ENCODE data around the gene SIPA1L2.

Gene SIPA1L2

DNA sequence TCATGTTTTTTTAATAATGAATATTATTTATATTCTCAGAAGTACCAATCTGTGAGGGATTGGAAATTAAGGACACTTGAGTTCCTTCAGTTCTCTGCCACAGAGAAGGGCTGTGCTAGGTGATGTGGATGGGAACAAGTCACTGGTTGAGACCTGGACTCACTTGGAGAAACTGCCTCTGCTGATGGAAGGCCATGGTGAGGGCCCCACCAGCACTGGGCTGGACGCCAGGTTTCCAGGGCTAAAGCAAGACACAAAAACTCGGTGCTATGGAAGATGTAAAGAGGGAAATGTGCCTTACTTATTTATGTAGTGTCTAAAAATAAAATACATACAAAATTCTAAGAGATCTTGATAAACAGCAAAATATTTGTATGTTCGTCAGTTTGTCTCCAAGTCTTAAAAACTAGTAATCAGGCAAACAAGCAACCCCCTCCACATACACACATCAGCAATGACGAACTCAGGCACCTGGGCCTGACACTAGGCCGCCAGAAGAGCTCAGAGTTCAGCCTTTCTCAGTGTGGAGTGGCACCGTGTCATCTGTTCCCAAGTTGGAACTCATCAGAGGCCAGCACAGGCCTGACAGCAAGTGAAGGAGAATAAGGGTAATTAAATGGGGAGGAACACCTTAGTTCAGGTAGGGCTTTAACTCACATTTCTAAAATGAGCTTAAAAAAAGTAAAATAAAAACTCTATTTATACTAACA, 19.6 kb downstream of the SIPA1L2 start:
- no peak overlapping the region for H3K4me3 ChIP-seq (ENCODE audit: insufficient read depth, low read length, poor library complexity, severe bottlenecking)
- no peaks in the 10 kb centered on the region for H3K9me3 ChIP-seq (ENCODE audit: insufficient read depth, low read length)
- no peaks in the 10 kb centered on the region for H3K36me3 ChIP-seq (ENCODE audit: low read length)
- no peaks in the 10 kb centered on the region for H3K79me2 ChIP-seq (ENCODE audit: insufficient read depth, low read length)
- no peak overlapping the region for H3K4me2 ChIP-seq (ENCODE audit: low read depth, low read length, poor library complexity, severe bottlenecking)
- H2AFZ ChIP-seq (ENCODE audit: low read depth, low read length, severe bottlenecking) = no peak overlapping the region
- H3K9me2 ChIP-seq (replicated peaks; ENCODE audit: insufficient read depth, low read length) = no peaks in the 10 kb centered on the region
- TF ChIP-seq, protein P1, sequence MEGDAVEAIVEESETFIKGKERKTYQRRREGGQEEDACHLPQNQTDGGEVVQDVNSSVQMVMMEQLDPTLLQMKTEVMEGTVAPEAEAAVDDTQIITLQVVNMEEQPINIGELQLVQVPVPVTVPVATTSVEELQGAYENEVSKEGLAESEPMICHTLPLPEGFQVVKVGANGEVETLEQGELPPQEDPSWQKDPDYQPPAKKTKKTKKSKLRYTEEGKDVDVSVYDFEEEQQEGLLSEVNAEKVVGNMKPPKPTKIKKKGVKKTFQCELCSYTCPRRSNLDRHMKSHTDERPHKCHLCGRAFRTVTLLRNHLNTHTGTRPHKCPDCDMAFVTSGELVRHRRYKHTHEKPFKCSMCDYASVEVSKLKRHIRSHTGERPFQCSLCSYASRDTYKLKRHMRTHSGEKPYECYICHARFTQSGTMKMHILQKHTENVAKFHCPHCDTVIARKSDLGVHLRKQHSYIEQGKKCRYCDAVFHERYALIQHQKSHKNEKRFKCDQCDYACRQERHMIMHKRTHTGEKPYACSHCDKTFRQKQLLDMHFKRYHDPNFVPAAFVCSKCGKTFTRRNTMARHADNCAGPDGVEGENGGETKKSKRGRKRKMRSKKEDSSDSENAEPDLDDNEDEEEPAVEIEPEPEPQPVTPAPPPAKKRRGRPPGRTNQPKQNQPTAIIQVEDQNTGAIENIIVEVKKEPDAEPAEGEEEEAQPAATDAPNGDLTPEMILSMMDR (IDR thresholded peaks at IDR 0.05; ENCODE audit: insufficient read depth, low read length, poor library complexity, severe bottlenecking) = no peak
- TF ChIP-seq EZH2phosphoT487 (conservative IDR thresholded peaks at IDR 0.05; ENCODE audit: low read length) = no peak
- H3K9ac ChIP-seq (ENCODE audit: low read length) = no peak overlapping the region
- no peaks in the 10 kb centered on the region for H4K20me1 ChIP-seq (ENCODE audit: low read depth, low read length)
- H3K27ac ChIP-seq (ENCODE audit: low read depth, low read length) = no peak overlapping the region
- no peaks in the 10 kb centered on the region for H3F3A ChIP-seq (ENCODE audit: insufficient read depth)
- no peaks in the 10 kb centered on the region for H3K27me3 ChIP-seq (ENCODE audit: low read length)

DNA sequence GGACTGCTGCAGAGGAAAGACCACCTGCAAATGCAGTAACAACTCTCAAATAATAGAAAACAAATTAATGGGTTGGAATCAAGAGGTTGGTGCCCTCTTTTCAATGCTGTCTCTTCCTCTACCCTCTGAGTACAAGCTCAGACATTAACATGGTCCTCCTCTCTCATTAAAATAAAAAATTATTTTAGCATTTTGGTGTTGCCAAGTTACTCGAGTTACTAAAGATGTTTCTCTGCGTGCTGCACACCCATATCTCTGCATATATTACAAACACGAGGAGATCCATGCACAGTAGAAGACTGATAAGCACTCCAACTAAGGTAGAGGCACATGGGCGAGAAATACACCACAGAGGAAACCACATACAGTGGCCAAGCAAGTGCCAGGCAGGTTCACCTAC, 21.5 kb downstream of the SIPA1L2 start:
- Histone ChIP-seq H3K79me2 (ENCODE audit: insufficient read depth, low read length) (no peaks in the 10 kb centered on the region), H3K27ac (ENCODE audit: low read depth, low read length) (no peak overlapping the region), H3K4me2 (ENCODE audit: low read depth, low read length, poor library complexity, severe bottlenecking) (no peak overlapping the region), H3K9me2 (replicated peaks; ENCODE audit: insufficient read depth, low read length) (no peaks in the 10 kb centered on the region), H3K27me3 (ENCODE audit: low read length) (no peaks in the 10 kb centered on the region), H3K9me3 (ENCODE audit: insufficient read depth, low read length) (no peaks in the 10 kb centered on the region), H3K4me3 (ENCODE audit: insufficient read depth, low read length, poor library complexity, severe bottlenecking) (no peak overlapping the region), H3K36me3 (ENCODE audit: low read length) (no peaks in the 10 kb centered on the region), H4K20me1 (ENCODE audit: low read depth, low read length) (no peaks in the 10 kb centered on the region), H3K9ac (ENCODE audit: low read length) (no peak overlapping the region), H3F3A (ENCODE audit: insufficient read depth) (no peaks in the 10 kb centered on the region), H2AFZ (ENCODE audit: low read depth, low read length, severe bottlenecking) (no peak overlapping the region)
- TF ChIP-seq, protein P1 (IDR thresholded peaks at IDR 0.05; ENCODE audit: insufficient read depth, low read length, poor library complexity, severe bottlenecking) = no peak
- TF ChIP-seq EZH2phosphoT487 (conservative IDR thresholded peaks at IDR 0.05; ENCODE audit: low read length) = no peak

DNA sequence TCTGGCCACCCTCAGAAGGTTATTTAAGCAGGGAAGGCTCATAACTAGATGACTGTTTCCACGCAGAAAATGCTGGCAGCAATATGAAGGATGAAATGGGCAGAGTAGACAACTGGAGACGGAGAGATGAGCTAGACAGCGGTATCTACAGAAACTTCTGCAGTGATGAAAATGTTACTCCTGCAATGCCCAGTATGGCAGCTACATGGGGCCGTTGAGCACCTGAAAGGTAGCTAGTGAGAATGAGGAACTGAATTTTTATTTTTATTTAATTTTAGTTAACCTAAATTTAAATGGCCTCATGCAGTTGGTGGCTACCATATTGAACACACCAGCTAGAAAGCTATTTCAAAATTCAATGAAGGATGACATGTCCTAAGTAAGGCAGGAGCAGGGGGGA, 27.3 kb downstream of the SIPA1L2 start:
- no peak overlapping the region for H3K4me2 ChIP-seq (ENCODE audit: low read depth, low read length, poor library complexity, severe bottlenecking)

More for the DNA sequence above, 27.3 kb downstream of the SIPA1L2 start:
- no peaks in the 10 kb centered on the region for H3K27me3 ChIP-seq (ENCODE audit: low read length)
- no peaks in the 10 kb centered on the region for H3F3A ChIP-seq (ENCODE audit: insufficient read depth)
- H3K9me3 ChIP-seq (ENCODE audit: insufficient read depth, low read length) = no peaks in the 10 kb centered on the region
- no peaks in the 10 kb centered on the region for H3K36me3 ChIP-seq (ENCODE audit: low read length)
- no peaks in the 10 kb centered on the region for H3K79me2 ChIP-seq (ENCODE audit: insufficient read depth, low read length)
- no peak overlapping the region for H2AFZ ChIP-seq (ENCODE audit: low read depth, low read length, severe bottlenecking)
- TF ChIP-seq, protein P1 (IDR thresholded peaks at IDR 0.05; ENCODE audit: insufficient read depth, low read length, poor library complexity, severe bottlenecking) = no peak
- no peak for TF ChIP-seq EZH2phosphoT487 (conservative IDR thresholded peaks at IDR 0.05; ENCODE audit: low read length)
- H4K20me1 ChIP-seq (ENCODE audit: low read depth, low read length) = no peaks in the 10 kb centered on the region
- no peak overlapping the region for H3K9ac ChIP-seq (ENCODE audit: low read length)
- H3K9me2 ChIP-seq (replicated peaks; ENCODE audit: insufficient read depth, low read length) = no peaks in the 10 kb centered on the region
- no peak overlapping the region for H3K27ac ChIP-seq (ENCODE audit: low read depth, low read length)
- no peak overlapping the region for H3K4me3 ChIP-seq (ENCODE audit: insufficient read depth, low read length, poor library complexity, severe bottlenecking)

All from SU-DHL-6 (cell line).